Measurements from ENCODE around the gene COL9A3. TPM values are rescaled to one million over a fixed set of nuclear protein-coding genes. Genes with fewer than 3 reads are reported as not detected.

COL9A3 gene
- total and polyA plus RNA-seq, 8 donors: 1.7 to 183 (median 9.5) TPM

- no peak for TF ChIP-seq CTCF (IDR thresholded peaks at IDR 0.05)
- Histone ChIP-seq H3K27ac (no peak overlapping the region), H3K4me3 (no peak overlapping the region), H3K4me1 (peaks cover 7 to 11% (median 9%) of the 10 kb centered on the region in 3 donors), H3K36me3 (peaks cover 0 to 47% (median 22%) of the 10 kb centered on the region in 3 donors), H3K27me3 (no peaks in the 10 kb centered on the region), H3K9me3 (no peaks in the 10 kb centered on the region)
- no peak for FAIRE-seq
- no peak for DNase-seq
- intact Hi-C loops (cut with DNase I): loop anchor here in 1 of 3 donors (5.0 kb wide), 1 partner anchor 137 kb away; no protein-coding TSS in a partner anchor
- WGBS, 2 donors: 91 to 94% methylated on average over 22 to 24 of the region's 24 CpGs
- no peak for ATAC-seq
These were observed 7.1 kb upstream of the COL9A3 start for GRCh38 chr20:62809530-62810428.

DNA sequence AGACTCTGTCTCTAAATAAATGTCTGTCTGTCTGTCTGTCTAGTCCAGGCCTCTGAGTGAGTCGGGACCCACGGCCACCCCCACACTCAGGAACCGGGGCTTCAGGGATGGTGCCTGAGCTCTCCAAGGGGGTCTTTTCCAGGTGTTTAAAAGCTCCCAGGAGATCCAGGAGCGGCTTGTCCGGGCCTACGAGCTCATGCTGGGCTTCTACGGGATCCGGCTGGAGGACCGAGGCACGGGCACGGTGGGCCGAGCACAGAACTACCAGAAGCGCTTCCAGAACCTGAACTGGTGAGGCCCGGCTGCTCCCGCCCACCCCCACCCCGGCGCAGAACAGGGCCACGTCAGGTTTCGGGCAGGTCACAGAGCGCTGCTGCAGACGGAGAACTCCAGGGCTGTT is 5.5 kb upstream of the COL9A3 start:
- Histone ChIP-seq H3K4me1 (peaks cover under 1 to 3% (median 2%) of the 10 kb centered on the region in 3 donors), H3K27me3 (no peaks in the 10 kb centered on the region), H3K9me3 (no peaks in the 10 kb centered on the region), H3K36me3 (peaks cover 0 to 47% (median 22%) of the 10 kb centered on the region in 3 donors), H3K27ac (no peak overlapping the region), H3K4me3 (no peak overlapping the region)
- FAIRE-seq: no peak
- ATAC-seq: no peak
- intact Hi-C loops (cut with DNase I): no loop called here
- DNase-seq: no peak
- TF ChIP-seq CTCF (IDR thresholded peaks at IDR 0.05): no peak
- 94 to 95% methylated on average over 21 of the region's 21 CpGs for WGBS, 2 donors

DNA sequence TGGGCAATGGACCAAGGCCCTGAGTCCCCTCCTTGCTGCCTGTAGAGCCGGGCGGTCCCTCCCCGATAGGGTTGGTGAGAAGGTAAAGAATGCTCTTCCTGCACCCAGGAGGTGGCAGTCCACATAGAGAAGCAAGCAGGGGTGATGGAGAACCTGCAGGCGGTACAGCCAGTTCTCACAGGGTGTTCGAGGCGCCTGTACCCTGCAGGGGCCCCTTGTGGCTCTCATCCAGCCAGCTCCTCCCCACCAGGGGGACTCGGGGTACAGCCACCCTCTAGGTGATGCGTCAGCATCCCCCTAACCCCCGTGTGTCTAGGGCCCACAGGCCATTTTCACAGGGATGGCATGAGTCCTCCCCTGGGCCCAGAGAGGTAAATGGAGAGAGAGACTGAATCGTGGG is 5.1 kb upstream of the COL9A3 start:
- Histone ChIP-seq H3K4me3 (no peak overlapping the region), H3K27me3 (no peaks in the 10 kb centered on the region), H3K9me3 (no peaks in the 10 kb centered on the region), H3K36me3 (peaks cover 0 to 47% (median 22%) of the 10 kb centered on the region in 3 donors), H3K27ac (no peak overlapping the region), H3K4me1 (no peaks in the 10 kb centered on the region)
- intact Hi-C loops (cut with DNase I): no loop called here
- ATAC-seq: no peak
- no peak for TF ChIP-seq CTCF (IDR thresholded peaks at IDR 0.05)
- FAIRE-seq: no peak
- no peak for DNase-seq
- 88 to 91% methylated on average over 9 to 10 of the region's 10 CpGs for WGBS, 2 donors

DNA sequence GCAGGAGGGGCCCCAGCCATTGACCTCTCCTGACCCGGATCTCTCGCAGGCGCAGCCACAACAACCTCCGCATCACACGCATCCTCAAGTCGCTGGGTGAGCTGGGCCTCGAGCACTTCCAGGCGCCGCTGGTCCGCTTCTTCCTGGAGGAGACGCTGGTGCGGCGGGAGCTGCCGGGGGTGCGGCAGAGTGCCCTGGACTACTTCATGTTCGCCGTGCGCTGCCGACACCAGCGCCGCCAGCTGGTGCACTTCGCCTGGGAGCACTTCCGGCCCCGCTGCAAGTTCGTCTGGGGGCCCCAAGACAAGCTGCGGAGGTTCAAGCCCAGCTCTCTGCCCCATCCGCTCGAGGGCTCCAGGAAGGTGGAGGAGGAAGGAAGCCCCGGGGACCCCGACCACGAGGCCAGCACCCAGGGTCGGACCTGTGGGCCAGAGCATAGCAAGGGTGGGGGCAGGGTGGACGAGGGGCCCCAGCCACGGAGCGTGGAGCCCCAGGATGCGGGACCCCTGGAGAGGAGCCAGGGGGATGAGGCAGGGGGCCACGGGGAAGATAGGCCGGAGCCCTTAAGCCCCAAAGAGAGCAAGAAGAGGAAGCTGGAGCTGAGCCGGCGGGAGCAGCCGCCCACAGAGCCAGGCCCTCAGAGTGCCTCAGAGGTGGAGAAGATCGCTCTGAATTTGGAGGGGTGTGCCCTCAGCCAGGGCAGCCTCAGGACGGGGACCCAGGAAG is 4.5 kb upstream of the COL9A3 start:
- Histone ChIP-seq H3K9me3 (no peaks in the 10 kb centered on the region), H3K27ac (no peak overlapping the region), H3K4me1 (no peaks in the 10 kb centered on the region), H3K4me3 (no peak overlapping the region), H3K27me3 (peaks cover 0 to 4% (median 0%) of the 10 kb centered on the region in 4 donors), H3K36me3 (peaks cover 0 to 47% (median 22%) of the 10 kb centered on the region in 3 donors)
- WGBS, 2 donors: 90 to 93% methylated on average over 39 to 43 of the region's 43 CpGs
- no peak for TF ChIP-seq CTCF (IDR thresholded peaks at IDR 0.05)
- no peak for DNase-seq
- FAIRE-seq: no peak
- no peak for ATAC-seq
- intact Hi-C loops (cut with DNase I): no loop called here

Data from pancreas (tissue), 10 donors.